A549 (cell line): ENCODE data around the gene ZNF138.

Experiments
- POLR2A ChIP-seq: IDR thresholded peaks from 2 replicates; pipeline ENCODE4 v1.6.1; 2012; ENCODE audit warnings: mild to moderate bottlenecking, low read length
- RFX5 ChIP-seq: fragments of 450-650 bp; IDR thresholded peaks from 2 replicates; pipeline ENCODE4 v1.7.1; 2014; ENCODE audit warnings: antibody characterized with exemption, mild to moderate bottlenecking, moderate library complexity
- TF ChIP-seq, protein P1 (sequence below): IDR thresholded peaks from 2 replicates; pipeline ENCODE4 v1.6.1; 2012
- TF ChIP-seq, protein P2 (sequence below): IDR thresholded peaks from 2 replicates; pipeline ENCODE4 v1.6.1; 2012

GRCh38 chr7:64832136-64832535 lies 37.9 kb downstream of the ZNF138 start:
- TF ChIP-seq POLR2A (no peak), RFX5 (no peak)
- TF ChIP-seq, protein P1, sequence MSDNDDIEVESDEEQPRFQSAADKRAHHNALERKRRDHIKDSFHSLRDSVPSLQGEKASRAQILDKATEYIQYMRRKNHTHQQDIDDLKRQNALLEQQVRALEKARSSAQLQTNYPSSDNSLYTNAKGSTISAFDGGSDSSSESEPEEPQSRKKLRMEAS: no peak
- TF ChIP-seq, protein P2, sequence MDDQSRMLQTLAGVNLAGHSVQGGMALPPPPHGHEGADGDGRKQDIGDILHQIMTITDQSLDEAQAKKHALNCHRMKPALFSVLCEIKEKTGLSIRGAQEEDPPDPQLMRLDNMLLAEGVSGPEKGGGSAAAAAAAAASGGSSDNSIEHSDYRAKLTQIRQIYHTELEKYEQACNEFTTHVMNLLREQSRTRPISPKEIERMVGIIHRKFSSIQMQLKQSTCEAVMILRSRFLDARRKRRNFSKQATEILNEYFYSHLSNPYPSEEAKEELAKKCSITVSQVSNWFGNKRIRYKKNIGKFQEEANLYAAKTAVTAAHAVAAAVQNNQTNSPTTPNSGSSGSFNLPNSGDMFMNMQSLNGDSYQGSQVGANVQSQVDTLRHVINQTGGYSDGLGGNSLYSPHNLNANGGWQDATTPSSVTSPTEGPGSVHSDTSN: no peak
